ENCODE data around the gene TRIM45. TPM values are rescaled to one million over a fixed set of nuclear protein-coding genes. Genes with fewer than 3 reads are reported as not detected.
A peak's percentile ranks its signal among the peaks of the same experiment; 100 is the strongest.

Gene TRIM45, protein sequence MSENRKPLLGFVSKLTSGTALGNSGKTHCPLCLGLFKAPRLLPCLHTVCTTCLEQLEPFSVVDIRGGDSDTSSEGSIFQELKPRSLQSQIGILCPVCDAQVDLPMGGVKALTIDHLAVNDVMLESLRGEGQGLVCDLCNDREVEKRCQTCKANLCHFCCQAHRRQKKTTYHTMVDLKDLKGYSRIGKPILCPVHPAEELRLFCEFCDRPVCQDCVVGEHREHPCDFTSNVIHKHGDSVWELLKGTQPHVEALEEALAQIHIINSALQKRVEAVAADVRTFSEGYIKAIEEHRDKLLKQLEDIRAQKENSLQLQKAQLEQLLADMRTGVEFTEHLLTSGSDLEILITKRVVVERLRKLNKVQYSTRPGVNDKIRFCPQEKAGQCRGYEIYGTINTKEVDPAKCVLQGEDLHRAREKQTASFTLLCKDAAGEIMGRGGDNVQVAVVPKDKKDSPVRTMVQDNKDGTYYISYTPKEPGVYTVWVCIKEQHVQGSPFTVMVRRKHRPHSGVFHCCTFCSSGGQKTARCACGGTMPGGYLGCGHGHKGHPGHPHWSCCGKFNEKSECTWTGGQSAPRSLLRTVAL
- total RNA-seq (10 to 100 TPM in 2 of 9 donors, 1 to 10 TPM in 6, under 1 TPM in 1; 0.85 to 14.9 (median 4.4) TPM), polyA plus RNA-seq (10 to 100 TPM in 2 of 3 donors, 1 to 10 TPM in 1; 3.3 to 44.0 (median 29.9) TPM)
- long read RNA-seq, donor 1, partial matches to known transcripts: 11 of 14 reads
- long read RNA-seq, donor 1, other reads (novel, unspliced or antisense): 0 of 14 reads
- long read RNA-seq, donor 2, partial matches to known transcripts: 0 of 1 reads
- long read RNA-seq, donor 2, other reads (novel, unspliced or antisense): 0 of 1 reads
- long read RNA-seq, donor 3, partial matches to known transcripts: 0 of 1 reads
- long read RNA-seq, donor 3, other reads (novel, unspliced or antisense): 0 of 1 reads
- long read RNA-seq, donor 4, partial matches to known transcripts: 0 of 1 reads
- long read RNA-seq, donor 4, other reads (novel, unspliced or antisense): 1 of 1 reads
- long read RNA-seq, donor 5, transcript TRIM45-201 (6 exons, 3,515 nt): major isoform, 6 of 17 reads
- long read RNA-seq, donor 5, partial matches to known transcripts: 1 of 17 reads
- long read RNA-seq, donor 5, other reads (novel, unspliced or antisense): 9 of 17 reads
- long read RNA-seq, donor 6, partial matches to known transcripts: 2 of 3 reads
- long read RNA-seq, donor 6, other reads (novel, unspliced or antisense): 1 of 3 reads
- long read RNA-seq, donor 7, partial matches to known transcripts: 0 of 1 reads
- long read RNA-seq, donor 7, other reads (novel, unspliced or antisense): 0 of 1 reads
- long read RNA-seq, donor 8, partial matches to known transcripts: 0 of 4 reads
- long read RNA-seq, donor 8, other reads (novel, unspliced or antisense): 0 of 4 reads
- long read RNA-seq, donor 9, partial matches to known transcripts: 0 of 4 reads
- long read RNA-seq, donor 9, other reads (novel, unspliced or antisense): 0 of 4 reads
- long read RNA-seq, donor 10, partial matches to known transcripts: 0 of 1 reads
- long read RNA-seq, donor 10, other reads (novel, unspliced or antisense): 0 of 1 reads

GRCh38 chr1:117121589-117122329 is at the start of gene TRIM45:
TRIM45 (minus strand) TSS chr1:117121749; CDS start chr1:117121201, 548 bp downstream.
- H3K4me1 ChIP-seq (replicated peaks in 1 of 2): peaks cover 5 to 14% of the 10 kb centered on the region in 2 donors
- peak; percentile 96 to 99 (median 97) for DNase-seq
- H3K9me3 ChIP-seq (replicated peaks in 1 of 3): no peaks in the 10 kb centered on the region
- no peaks in the 10 kb centered on the region for H3K36me3 ChIP-seq (replicated peaks in 1 of 2)
- no peaks in the 10 kb centered on the region for H3K27me3 ChIP-seq
- H3K4me3 ChIP-seq: peak within 1 kb of the TSS; percentile 13 to 74 (median 56)
- 0 to 7% (median 1%) methylated on average over 5 to 71 of the region's 71 CpGs for WGBS, 4 donors
- H3K27ac ChIP-seq: peak within 1 kb of the TSS; percentile 78 to 96 (median 93)
- TF ChIP-seq, protein P1, sequence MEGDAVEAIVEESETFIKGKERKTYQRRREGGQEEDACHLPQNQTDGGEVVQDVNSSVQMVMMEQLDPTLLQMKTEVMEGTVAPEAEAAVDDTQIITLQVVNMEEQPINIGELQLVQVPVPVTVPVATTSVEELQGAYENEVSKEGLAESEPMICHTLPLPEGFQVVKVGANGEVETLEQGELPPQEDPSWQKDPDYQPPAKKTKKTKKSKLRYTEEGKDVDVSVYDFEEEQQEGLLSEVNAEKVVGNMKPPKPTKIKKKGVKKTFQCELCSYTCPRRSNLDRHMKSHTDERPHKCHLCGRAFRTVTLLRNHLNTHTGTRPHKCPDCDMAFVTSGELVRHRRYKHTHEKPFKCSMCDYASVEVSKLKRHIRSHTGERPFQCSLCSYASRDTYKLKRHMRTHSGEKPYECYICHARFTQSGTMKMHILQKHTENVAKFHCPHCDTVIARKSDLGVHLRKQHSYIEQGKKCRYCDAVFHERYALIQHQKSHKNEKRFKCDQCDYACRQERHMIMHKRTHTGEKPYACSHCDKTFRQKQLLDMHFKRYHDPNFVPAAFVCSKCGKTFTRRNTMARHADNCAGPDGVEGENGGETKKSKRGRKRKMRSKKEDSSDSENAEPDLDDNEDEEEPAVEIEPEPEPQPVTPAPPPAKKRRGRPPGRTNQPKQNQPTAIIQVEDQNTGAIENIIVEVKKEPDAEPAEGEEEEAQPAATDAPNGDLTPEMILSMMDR (IDR thresholded peaks at IDR 0.05): peak; percentile 43 to 76 (median 62)
- TF ChIP-seq POLR2A (IDR thresholded peaks at IDR 0.05): peak in 1 of 2 donors; percentile 55
- intact Hi-C loops (cut with DNase I): loop anchor here in 1 of 2 donors (10.0 kb wide), 1 partner anchor 163 kb away; no protein-coding TSS in a partner anchor

GRCh38 chr1:117169871-117170596 is 48.5 kb upstream of the TRIM45 start:
- intact Hi-C loops (cut with DNase I): no loop called here
- Histone ChIP-seq H3K9me3 (replicated peaks in 1 of 3) (no peaks in the 10 kb centered on the region), H3K36me3 (replicated peaks in 1 of 2) (no peaks in the 10 kb centered on the region), H3K27ac (no peak overlapping the region), H3K27me3 (no peaks in the 10 kb centered on the region), H3K4me1 (replicated peaks in 1 of 2) (no peaks in the 10 kb centered on the region), H3K4me3 (no peak overlapping the region)
- WGBS, 4 donors: 77 to 88% (median 80%) methylated on average over 4 of the region's 4 CpGs
- TF ChIP-seq, protein P1 (IDR thresholded peaks at IDR 0.05): no peak
- TF ChIP-seq POLR2A (IDR thresholded peaks at IDR 0.05): no peak
- DNase-seq: no peak

GRCh38 chr1:117167402-117167801 is 45.9 kb upstream of the TRIM45 start:
- Histone ChIP-seq H3K4me1 (replicated peaks in 1 of 2) (no peaks in the 10 kb centered on the region), H3K4me3 (no peak overlapping the region), H3K36me3 (replicated peaks in 1 of 2) (no peaks in the 10 kb centered on the region), H3K27me3 (no peaks in the 10 kb centered on the region), H3K9me3 (replicated peaks in 1 of 3) (no peaks in the 10 kb centered on the region), H3K27ac (no peak overlapping the region)
- intact Hi-C loops (cut with DNase I): no loop called here
- DNase-seq: no peak
- TF ChIP-seq, protein P1 (IDR thresholded peaks at IDR 0.05): no peak
- no peak for TF ChIP-seq POLR2A (IDR thresholded peaks at IDR 0.05)
